HepG2 (cell line): ENCODE measurements around the gene KCNT2.

Experiments
- JUN ChIP-seq: sonication (generic); formaldehyde crosslinking; IDR thresholded peaks from 2 replicates; pipeline ENCODE4 v1.4.0; 2020; ENCODE audit warnings: mild to moderate bottlenecking, missing genetic modification reagents
- MTA1 ChIP-seq: sonication (generic); formaldehyde crosslinking; IDR thresholded peaks from 2 replicates; pipeline ENCODE4 v1.4.0; 2020; ENCODE audit warnings: missing genetic modification reagents, mild to moderate bottlenecking, borderline replicate concordance
- NFYB ChIP-seq: sonication (generic); formaldehyde crosslinking; IDR thresholded peaks from 2 replicates; pipeline ENCODE4 v1.4.0; 2020; ENCODE audit warnings: missing genetic modification reagents
- PHF5A ChIP-seq: IDR thresholded peaks from one replicate; pipeline ENCODE4 v1.6.1; 2018; ENCODE audit warnings: low read depth, missing genetic modification reagents; ENCODE audit not compliant: unreplicated experiment
- POLR2AphosphoS5 ChIP-seq: IDR thresholded peaks from 2 replicates; pipeline ENCODE4 v1.6.1; 2012; ENCODE audit warnings: low read depth, low read length
- SUZ12 ChIP-seq: fragments of 150-350 bp; IDR thresholded peaks from 2 replicates; pipeline ENCODE4 v1.6.1; 2014; ENCODE audit warnings: low read depth, low read length
- YY1 ChIP-seq: IDR thresholded peaks from 2 replicates; pipeline ENCODE4 v1.6.1; 2011; ENCODE audit warnings: low read length, low read depth, moderate library complexity, mild to moderate bottlenecking; ENCODE audit not compliant: insufficient read depth, insufficient replicate concordance
- TF ChIP-seq, protein P1 (sequence below): sonication (generic); formaldehyde crosslinking; IDR thresholded peaks from 2 replicates; pipeline ENCODE4 v1.4.0; 2020; ENCODE audit warnings: missing genetic modification reagents
- TF ChIP-seq, protein P2 (sequence below): sonication (generic); formaldehyde crosslinking; IDR thresholded peaks from 2 replicates; pipeline ENCODE4 v1.5.0; 2020; ENCODE audit warnings: mild to moderate bottlenecking, missing genetic modification reagents, moderate library complexity
- TF ChIP-seq, protein P3 (sequence below): IDR thresholded peaks from 2 replicates; pipeline ENCODE4 v1.6.1; 2018; ENCODE audit warnings: missing genetic modification reagents

DNA sequence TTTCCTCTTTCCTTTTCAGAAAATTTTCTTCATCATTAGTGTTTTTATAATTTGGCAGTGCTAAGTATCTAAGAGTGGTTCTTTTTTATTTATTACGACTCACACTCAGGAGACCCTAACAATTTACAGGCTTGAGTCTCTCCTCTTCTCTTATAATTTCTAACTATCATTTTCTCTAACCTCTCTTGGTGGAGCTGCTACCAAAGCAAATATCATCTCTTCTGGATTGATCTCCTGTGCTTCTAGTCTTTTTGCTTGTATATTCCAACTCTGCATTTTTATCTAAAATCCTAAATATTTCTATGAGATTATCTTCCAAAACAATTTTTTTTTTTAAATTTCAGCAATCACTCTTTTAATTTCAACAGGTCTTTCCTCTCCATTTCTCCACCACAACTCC, 250.3 kb downstream of the KCNT2 start:
- TF ChIP-seq JUN (CRISPR knock-in tag) (no peak), POLR2AphosphoS5 (no peak), MTA1 (CRISPR knock-in tag) (no peak), SUZ12 (no peak), NFYB (no peak), PHF5A (CRISPR knock-in tag) (no peak), YY1 (no peak)
- TF ChIP-seq, protein P1, sequence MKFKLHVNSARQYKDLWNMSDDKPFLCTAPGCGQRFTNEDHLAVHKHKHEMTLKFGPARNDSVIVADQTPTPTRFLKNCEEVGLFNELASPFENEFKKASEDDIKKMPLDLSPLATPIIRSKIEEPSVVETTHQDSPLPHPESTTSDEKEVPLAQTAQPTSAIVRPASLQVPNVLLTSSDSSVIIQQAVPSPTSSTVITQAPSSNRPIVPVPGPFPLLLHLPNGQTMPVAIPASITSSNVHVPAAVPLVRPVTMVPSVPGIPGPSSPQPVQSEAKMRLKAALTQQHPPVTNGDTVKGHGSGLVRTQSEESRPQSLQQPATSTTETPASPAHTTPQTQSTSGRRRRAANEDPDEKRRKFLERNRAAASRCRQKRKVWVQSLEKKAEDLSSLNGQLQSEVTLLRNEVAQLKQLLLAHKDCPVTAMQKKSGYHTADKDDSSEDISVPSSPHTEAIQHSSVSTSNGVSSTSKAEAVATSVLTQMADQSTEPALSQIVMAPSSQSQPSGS (CRISPR knock-in tag): no peak
- TF ChIP-seq, protein P2, sequence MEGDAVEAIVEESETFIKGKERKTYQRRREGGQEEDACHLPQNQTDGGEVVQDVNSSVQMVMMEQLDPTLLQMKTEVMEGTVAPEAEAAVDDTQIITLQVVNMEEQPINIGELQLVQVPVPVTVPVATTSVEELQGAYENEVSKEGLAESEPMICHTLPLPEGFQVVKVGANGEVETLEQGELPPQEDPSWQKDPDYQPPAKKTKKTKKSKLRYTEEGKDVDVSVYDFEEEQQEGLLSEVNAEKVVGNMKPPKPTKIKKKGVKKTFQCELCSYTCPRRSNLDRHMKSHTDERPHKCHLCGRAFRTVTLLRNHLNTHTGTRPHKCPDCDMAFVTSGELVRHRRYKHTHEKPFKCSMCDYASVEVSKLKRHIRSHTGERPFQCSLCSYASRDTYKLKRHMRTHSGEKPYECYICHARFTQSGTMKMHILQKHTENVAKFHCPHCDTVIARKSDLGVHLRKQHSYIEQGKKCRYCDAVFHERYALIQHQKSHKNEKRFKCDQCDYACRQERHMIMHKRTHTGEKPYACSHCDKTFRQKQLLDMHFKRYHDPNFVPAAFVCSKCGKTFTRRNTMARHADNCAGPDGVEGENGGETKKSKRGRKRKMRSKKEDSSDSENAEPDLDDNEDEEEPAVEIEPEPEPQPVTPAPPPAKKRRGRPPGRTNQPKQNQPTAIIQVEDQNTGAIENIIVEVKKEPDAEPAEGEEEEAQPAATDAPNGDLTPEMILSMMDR (CRISPR knock-in tag): no peak
- TF ChIP-seq, protein P3, sequence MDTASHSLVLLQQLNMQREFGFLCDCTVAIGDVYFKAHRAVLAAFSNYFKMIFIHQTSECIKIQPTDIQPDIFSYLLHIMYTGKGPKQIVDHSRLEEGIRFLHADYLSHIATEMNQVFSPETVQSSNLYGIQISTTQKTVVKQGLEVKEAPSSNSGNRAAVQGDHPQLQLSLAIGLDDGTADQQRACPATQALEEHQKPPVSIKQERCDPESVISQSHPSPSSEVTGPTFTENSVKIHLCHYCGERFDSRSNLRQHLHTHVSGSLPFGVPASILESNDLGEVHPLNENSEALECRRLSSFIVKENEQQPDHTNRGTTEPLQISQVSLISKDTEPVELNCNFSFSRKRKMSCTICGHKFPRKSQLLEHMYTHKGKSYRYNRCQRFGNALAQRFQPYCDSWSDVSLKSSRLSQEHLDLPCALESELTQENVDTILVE: no peak
